ENCODE measurements around the gene FAAH.

The FAAH gene

GRCh38 chr1:46423574-46424240 lies 29.6 kb downstream of the FAAH start:
- FAIRE-seq: no peak

- no peak for FAIRE-seq
Measured at GRCh38 chr1:46424730-46425129, 30.6 kb downstream of the FAAH start.

- FAIRE-seq: no peak
Measured at GRCh38 chr1:46425726-46426125, 31.6 kb downstream of the FAAH start.

- FAIRE-seq: no peak
Measured at GRCh38 chr1:46427541-46427940, 33.4 kb downstream of the FAAH start.

- FAIRE-seq: no peak
Measured at GRCh38 chr1:46429436-46429835, 35.3 kb downstream of the FAAH start.

GRCh38 chr1:46431695-46432094 lies 37.6 kb downstream of the FAAH start:
- FAIRE-seq: no peak

GRCh38 chr1:46432781-46433327 lies 38.7 kb downstream of the FAAH start:
- no peak for FAIRE-seq

- FAIRE-seq: no peak
Measured at GRCh38 chr1:46434358-46434757, 40.2 kb downstream of the FAAH start.

GRCh38 chr1:46436844-46437243 lies 42.7 kb downstream of the FAAH start:
- FAIRE-seq: no peak

- FAIRE-seq: no peak
Measured at GRCh38 chr1:46437723-46438122, 43.6 kb downstream of the FAAH start.

- FAIRE-seq: no peak
Measured at GRCh38 chr1:46438346-46438745, 44.2 kb downstream of the FAAH start.

GRCh38 chr1:46440478-46440877 lies 46.4 kb downstream of the FAAH start:
- no peak for FAIRE-seq

GRCh38 chr1:46442317-46443161 lies 48.4 kb downstream of the FAAH start:
- FAIRE-seq: no peak

- FAIRE-seq: no peak
Measured at GRCh38 chr1:46444466-46444865, 50.3 kb downstream of the FAAH start.

GRCh38 chr1:46445773-46446256 lies 51.7 kb downstream of the FAAH start:
- FAIRE-seq: no peak

- no peak for FAIRE-seq
Measured at GRCh38 chr1:46446646-46447498, 52.8 kb downstream of the FAAH start.

GRCh38 chr1:46447499-46448108 lies 53.5 kb downstream of the FAAH start:
- FAIRE-seq: no peak

GRCh38 chr1:46448109-46448911 lies 54.2 kb downstream of the FAAH start:
- FAIRE-seq: no peak

- no peak for FAIRE-seq
Measured at GRCh38 chr1:46449223-46450159, 55.4 kb downstream of the FAAH start.

- no peak for FAIRE-seq
Measured at GRCh38 chr1:46450160-46450517, 56.0 kb downstream of the FAAH start.

Data from A204.1 (cell line).